Measurements from ENCODE around the gene TRIM51.
"Not testable (repeated sequence)": the region's sequence is repeated elsewhere in the genome, so short reads cannot be mapped to it uniquely, and the experiment has no call there.

The TRIM51 gene

GRCh38 chr11:55885481-55885880 is 2.4 kb downstream of the TRIM51 start:
- H3K27ac ChIP-seq (ENCODE audit: insufficient read depth, low read length, poor library complexity, severe bottlenecking); H3K36me3 ChIP-seq (ENCODE audit: control insufficient read depth, insufficient read depth, low read length); H3K27me3 ChIP-seq (replicated peaks; ENCODE audit: control insufficient read depth, insufficient read depth, low read length, poor library complexity, severe bottlenecking); DNase-seq; H3K9me3 ChIP-seq (ENCODE audit: control insufficient read depth, low read length); H3K4me1 ChIP-seq (ENCODE audit: control insufficient read depth, insufficient read depth, low read length, poor library complexity, severe bottlenecking); H3K4me3 ChIP-seq (ENCODE audit: insufficient read depth, low read depth, low read length, poor library complexity, severe bottlenecking): not testable (repeated sequence)

- Histone ChIP-seq H3K36me3 (ENCODE audit: control insufficient read depth, insufficient read depth, low read length) (no peaks in the 10 kb centered on the region), H3K27ac (ENCODE audit: insufficient read depth, low read length, poor library complexity, severe bottlenecking) (no peak overlapping the region), H3K4me3 (ENCODE audit: insufficient read depth, low read depth, low read length, poor library complexity, severe bottlenecking) (no peak overlapping the region), H3K27me3 (replicated peaks; ENCODE audit: control insufficient read depth, insufficient read depth, low read length, poor library complexity, severe bottlenecking) (no peaks in the 10 kb centered on the region), H3K4me1 (ENCODE audit: control insufficient read depth, insufficient read depth, low read length, poor library complexity, severe bottlenecking) (no peaks in the 10 kb centered on the region), H3K9me3 (ENCODE audit: control insufficient read depth, low read length) (no peaks in the 10 kb centered on the region)
- no peak for DNase-seq
Observed at GRCh38 chr11:55895216-55895615, 12.1 kb downstream of the TRIM51 start.

- Histone ChIP-seq H3K4me3 (ENCODE audit: insufficient read depth, low read depth, low read length, poor library complexity, severe bottlenecking) (no peak overlapping the region), H3K27ac (ENCODE audit: insufficient read depth, low read length, poor library complexity, severe bottlenecking) (no peak overlapping the region), H3K9me3 (ENCODE audit: control insufficient read depth, low read length) (no peaks in the 10 kb centered on the region), H3K36me3 (ENCODE audit: control insufficient read depth, insufficient read depth, low read length) (no peaks in the 10 kb centered on the region), H3K27me3 (replicated peaks; ENCODE audit: control insufficient read depth, insufficient read depth, low read length, poor library complexity, severe bottlenecking) (no peaks in the 10 kb centered on the region), H3K4me1 (ENCODE audit: control insufficient read depth, insufficient read depth, low read length, poor library complexity, severe bottlenecking) (no peaks in the 10 kb centered on the region)
- DNase-seq = no peak
Observed at GRCh38 chr11:55902308-55902707, 19.2 kb downstream of the TRIM51 start.

GRCh38 chr11:55914482-55914881 is 31.4 kb downstream of the TRIM51 start, which contains the start of gene OR5W2:
TSS of gene OR5W2 (minus strand) at chr11:55914582. CDS start at chr11:55914582, 0 bp downstream.
- Histone ChIP-seq H3K27me3 (replicated peaks; ENCODE audit: control insufficient read depth, insufficient read depth, low read length, poor library complexity, severe bottlenecking) (no peaks in the 10 kb centered on the region), H3K9me3 (ENCODE audit: control insufficient read depth, low read length) (no peaks in the 10 kb centered on the region), H3K4me1 (ENCODE audit: control insufficient read depth, insufficient read depth, low read length, poor library complexity, severe bottlenecking) (no peaks in the 10 kb centered on the region), H3K27ac (ENCODE audit: insufficient read depth, low read length, poor library complexity, severe bottlenecking) (no peak within 1 kb of the TSS), H3K36me3 (ENCODE audit: control insufficient read depth, insufficient read depth, low read length) (no peaks in the 10 kb centered on the region), H3K4me3 (ENCODE audit: insufficient read depth, low read depth, low read length, poor library complexity, severe bottlenecking) (no peak within 1 kb of the TSS)
- DNase-seq = no peak

- no peaks in the 10 kb centered on the region for H3K27me3 ChIP-seq (replicated peaks; ENCODE audit: control insufficient read depth, insufficient read depth, low read length, poor library complexity, severe bottlenecking)
- H3K36me3 ChIP-seq (ENCODE audit: control insufficient read depth, insufficient read depth, low read length) = no peaks in the 10 kb centered on the region
- no peak overlapping the region for H3K27ac ChIP-seq (ENCODE audit: insufficient read depth, low read length, poor library complexity, severe bottlenecking)
- H3K4me3 ChIP-seq (ENCODE audit: insufficient read depth, low read depth, low read length, poor library complexity, severe bottlenecking) = no peak overlapping the region
- H3K4me1 ChIP-seq (ENCODE audit: control insufficient read depth, insufficient read depth, low read length, poor library complexity, severe bottlenecking) = no peaks in the 10 kb centered on the region
- H3K9me3 ChIP-seq (ENCODE audit: control insufficient read depth, low read length) = no peaks in the 10 kb centered on the region
- DNase-seq = no peak
Observed at GRCh38 chr11:55920537-55920936, 37.4 kb downstream of the TRIM51 start.

- Histone ChIP-seq H3K27me3 (replicated peaks; ENCODE audit: control insufficient read depth, insufficient read depth, low read length, poor library complexity, severe bottlenecking) (no peaks in the 10 kb centered on the region), H3K36me3 (ENCODE audit: control insufficient read depth, insufficient read depth, low read length) (no peaks in the 10 kb centered on the region), H3K4me3 (ENCODE audit: insufficient read depth, low read depth, low read length, poor library complexity, severe bottlenecking) (no peak within 1 kb of the TSS), H3K27ac (ENCODE audit: insufficient read depth, low read length, poor library complexity, severe bottlenecking) (no peak within 1 kb of the TSS), H3K4me1 (ENCODE audit: control insufficient read depth, insufficient read depth, low read length, poor library complexity, severe bottlenecking) (no peaks in the 10 kb centered on the region), H3K9me3 (ENCODE audit: control insufficient read depth, low read length) (no peaks in the 10 kb centered on the region)
- DNase-seq = no peak
Observed at GRCh38 chr11:55936300-55936699, 53.2 kb downstream of the TRIM51 start, which contains the start of gene OR5I1. TSS of gene OR5I1 (minus strand) at chr11:55936400. CDS start at chr11:55936400, 0 bp downstream.

All from effector memory CD4-positive, alpha-beta T cell (primary cell).